Measurements from ENCODE around the gene PRDM15. TPM values are rescaled to one million over a fixed set of nuclear protein-coding genes. Genes with fewer than 3 reads are reported as not detected.

PRDM15 gene
- total RNA-seq, 1 experiment from 2014 or later, result 16.7 TPM

DNA sequence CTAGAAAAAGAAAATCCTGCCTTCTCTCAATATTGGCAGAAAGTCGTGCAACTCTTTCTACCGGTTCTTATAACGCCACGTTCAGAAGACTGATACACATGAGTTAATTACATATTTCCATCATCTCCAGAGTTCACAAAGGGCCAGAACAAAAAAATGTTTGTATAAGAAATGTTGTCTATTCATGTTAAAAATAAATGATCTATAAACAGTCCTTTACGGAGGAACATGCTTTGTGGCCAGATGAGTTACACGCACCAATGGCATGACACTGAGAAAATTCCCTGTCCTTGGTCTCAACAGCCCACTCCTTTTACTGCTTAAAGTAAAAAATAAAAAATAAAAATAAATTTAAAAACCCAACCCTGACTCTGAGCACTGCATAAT lies 45.2 kb upstream of the PRDM15 start:
- no peaks in the 10 kb centered on the region for H3K9me3 ChIP-seq (ENCODE audit: low read depth, low read length, poor library complexity, severe bottlenecking)
- peaks cover 17% of the 10 kb centered on the region for H3K4me1 ChIP-seq (ENCODE audit: insufficient read depth, low read length, poor library complexity, severe bottlenecking)
- intact Hi-C loops (cut with micrococcal nuclease; ENCODE audit: unreplicated experiment), result no loop called here
- no peaks in the 10 kb centered on the region for H3K27me3 ChIP-seq (replicated peaks; ENCODE audit: insufficient read depth, low read depth, low read length, poor library complexity)
- no peaks in the 10 kb centered on the region for H3K36me3 ChIP-seq (ENCODE audit: insufficient read depth, low read length, poor library complexity, severe bottlenecking)
- no peak overlapping the region for H3K4me3 ChIP-seq (ENCODE audit: low read depth, low read length, poor library complexity, severe bottlenecking)
- no peak for DNase-seq (ENCODE audit: low spot score)
- POLR2A ChIA-PET (ENCODE audit: low non-redundant PET), result no interaction called here
- no peak for TF ChIP-seq EZH2 (IDR thresholded peaks at IDR 0.05; ENCODE audit: borderline replicate concordance, low read depth, low read length, poor library complexity, severe bottlenecking)
- TF ChIP-seq, protein P1, sequence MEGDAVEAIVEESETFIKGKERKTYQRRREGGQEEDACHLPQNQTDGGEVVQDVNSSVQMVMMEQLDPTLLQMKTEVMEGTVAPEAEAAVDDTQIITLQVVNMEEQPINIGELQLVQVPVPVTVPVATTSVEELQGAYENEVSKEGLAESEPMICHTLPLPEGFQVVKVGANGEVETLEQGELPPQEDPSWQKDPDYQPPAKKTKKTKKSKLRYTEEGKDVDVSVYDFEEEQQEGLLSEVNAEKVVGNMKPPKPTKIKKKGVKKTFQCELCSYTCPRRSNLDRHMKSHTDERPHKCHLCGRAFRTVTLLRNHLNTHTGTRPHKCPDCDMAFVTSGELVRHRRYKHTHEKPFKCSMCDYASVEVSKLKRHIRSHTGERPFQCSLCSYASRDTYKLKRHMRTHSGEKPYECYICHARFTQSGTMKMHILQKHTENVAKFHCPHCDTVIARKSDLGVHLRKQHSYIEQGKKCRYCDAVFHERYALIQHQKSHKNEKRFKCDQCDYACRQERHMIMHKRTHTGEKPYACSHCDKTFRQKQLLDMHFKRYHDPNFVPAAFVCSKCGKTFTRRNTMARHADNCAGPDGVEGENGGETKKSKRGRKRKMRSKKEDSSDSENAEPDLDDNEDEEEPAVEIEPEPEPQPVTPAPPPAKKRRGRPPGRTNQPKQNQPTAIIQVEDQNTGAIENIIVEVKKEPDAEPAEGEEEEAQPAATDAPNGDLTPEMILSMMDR (conservative IDR thresholded peaks at IDR 0.05; ENCODE audit: low read depth, low read length), result no peak
- no TSS peak for BruUV-seq (replicated peaks)
- no peak overlapping the region for H3K27ac ChIP-seq (ENCODE audit: low read depth, low read length, poor library complexity, severe bottlenecking)
- CTCF ChIA-PET, result no interaction called here

DNA sequence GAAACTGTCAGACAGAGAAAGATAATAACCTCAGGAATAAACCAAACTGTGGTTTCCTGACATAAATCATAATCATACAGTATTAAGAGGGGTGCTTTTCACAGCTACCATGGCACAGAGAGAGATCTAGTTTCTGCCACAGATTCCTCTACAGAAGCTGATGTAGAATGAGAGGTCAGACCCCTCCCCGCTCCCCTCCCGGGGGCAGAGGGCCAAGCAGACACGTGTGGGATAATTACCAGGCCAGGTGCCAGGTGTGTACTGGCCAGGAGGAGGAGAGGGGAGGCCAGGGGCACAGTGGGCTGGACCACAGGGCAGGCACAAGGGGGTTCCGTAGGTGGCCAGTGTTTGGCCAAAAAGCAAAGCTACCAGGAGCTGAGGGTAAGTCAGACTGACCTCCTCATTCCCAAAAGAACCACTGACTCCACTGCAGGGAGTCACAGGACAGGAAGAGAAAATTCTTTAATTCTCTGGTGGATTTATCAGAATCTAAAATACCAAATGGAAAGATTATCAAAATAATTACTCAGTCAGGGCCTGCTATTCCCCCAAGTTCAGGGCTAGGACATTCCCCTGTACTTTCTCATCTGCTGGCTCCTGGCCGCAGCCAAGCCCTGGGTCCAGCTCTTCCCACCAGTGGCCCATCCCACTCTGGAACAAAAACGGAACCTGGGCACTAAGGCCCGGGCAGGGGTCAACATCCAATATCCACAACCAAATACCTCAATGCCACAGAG lies 44.7 kb upstream of the PRDM15 start:
- no peaks in the 10 kb centered on the region for H3K27me3 ChIP-seq (replicated peaks; ENCODE audit: insufficient read depth, low read depth, low read length, poor library complexity)
- no peak for DNase-seq (ENCODE audit: low spot score)
- ChIA-PET CTCF (no interaction called here), POLR2A (ENCODE audit: low non-redundant PET) (no interaction called here)
- no peaks in the 10 kb centered on the region for H3K36me3 ChIP-seq (ENCODE audit: insufficient read depth, low read length, poor library complexity, severe bottlenecking)
- intact Hi-C loops (cut with micrococcal nuclease; ENCODE audit: unreplicated experiment), result no loop called here
- no TSS peak for BruUV-seq (replicated peaks)
- H3K9me3 ChIP-seq (ENCODE audit: low read depth, low read length, poor library complexity, severe bottlenecking), result no peaks in the 10 kb centered on the region
- H3K27ac ChIP-seq (ENCODE audit: low read depth, low read length, poor library complexity, severe bottlenecking), result no peak overlapping the region
- H3K4me1 ChIP-seq (ENCODE audit: insufficient read depth, low read length, poor library complexity, severe bottlenecking), result peaks cover 17% of the 10 kb centered on the region
- TF ChIP-seq, protein P1 (conservative IDR thresholded peaks at IDR 0.05; ENCODE audit: low read depth, low read length), result no peak
- TF ChIP-seq EZH2 (IDR thresholded peaks at IDR 0.05; ENCODE audit: borderline replicate concordance, low read depth, low read length, poor library complexity, severe bottlenecking), result no peak
- H3K4me3 ChIP-seq (ENCODE audit: low read depth, low read length, poor library complexity, severe bottlenecking), result no peak overlapping the region

DNA sequence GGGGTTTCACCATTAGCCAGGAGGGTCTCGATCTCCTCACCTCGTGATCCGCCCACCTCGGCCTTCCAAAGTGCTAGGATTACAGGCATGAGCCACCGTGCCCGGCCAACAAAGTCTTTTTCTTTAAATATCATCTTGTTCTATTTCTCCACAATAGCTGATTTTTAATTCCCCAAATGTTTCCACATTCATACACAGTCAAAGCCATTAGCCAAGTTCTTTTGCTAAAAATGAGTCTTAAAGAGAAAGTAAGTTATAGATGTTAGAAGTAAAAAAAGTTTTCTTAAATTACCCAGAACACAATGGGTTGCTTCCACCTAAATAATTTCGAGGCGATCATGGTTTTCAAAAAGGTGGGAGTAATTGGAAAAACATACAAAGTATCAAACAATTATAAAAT lies 44.0 kb upstream of the PRDM15 start:
- intact Hi-C loops (cut with micrococcal nuclease; ENCODE audit: unreplicated experiment), result no loop called here
- POLR2A ChIA-PET (ENCODE audit: low non-redundant PET), result no interaction called here
- Histone ChIP-seq H3K27ac (ENCODE audit: low read depth, low read length, poor library complexity, severe bottlenecking) (no peak overlapping the region), H3K4me3 (ENCODE audit: low read depth, low read length, poor library complexity, severe bottlenecking) (no peak overlapping the region), H3K27me3 (replicated peaks; ENCODE audit: insufficient read depth, low read depth, low read length, poor library complexity) (no peaks in the 10 kb centered on the region), H3K36me3 (ENCODE audit: insufficient read depth, low read length, poor library complexity, severe bottlenecking) (no peaks in the 10 kb centered on the region), H3K9me3 (ENCODE audit: low read depth, low read length, poor library complexity, severe bottlenecking) (no peaks in the 10 kb centered on the region), H3K4me1 (ENCODE audit: insufficient read depth, low read length, poor library complexity, severe bottlenecking) (peaks cover 17% of the 10 kb centered on the region)
- CTCF ChIA-PET, result no interaction called here
- no TSS peak for BruUV-seq (replicated peaks)
- TF ChIP-seq, protein P1 (conservative IDR thresholded peaks at IDR 0.05; ENCODE audit: low read depth, low read length), result no peak
- TF ChIP-seq EZH2 (IDR thresholded peaks at IDR 0.05; ENCODE audit: borderline replicate concordance, low read depth, low read length, poor library complexity, severe bottlenecking), result no peak
- no peak for DNase-seq (ENCODE audit: low spot score)

All from A673 (cell line).